Loucy (cell line): ENCODE data around the gene OR52N5.

ENCODE experiments used
- EZH2phosphoT487 ChIP-seq: fragments of 200-600 bp; IDR thresholded peaks from 2 replicates; pipeline ENCODE4 v1.6.1; 2018; ENCODE audit warnings: antibody characterized with exemption, mild to moderate bottlenecking, moderate library complexity, borderline replicate concordance
- TF ChIP-seq, protein P1 (sequence below): fragments of 200-600 bp; sonication (generic); conservative IDR thresholded peaks from 2 replicates; pipeline ENCODE4 v1.5.1; 2014; ENCODE audit warnings: mild to moderate bottlenecking, antibody characterized with exemption, low read length

- TF ChIP-seq, protein P1, sequence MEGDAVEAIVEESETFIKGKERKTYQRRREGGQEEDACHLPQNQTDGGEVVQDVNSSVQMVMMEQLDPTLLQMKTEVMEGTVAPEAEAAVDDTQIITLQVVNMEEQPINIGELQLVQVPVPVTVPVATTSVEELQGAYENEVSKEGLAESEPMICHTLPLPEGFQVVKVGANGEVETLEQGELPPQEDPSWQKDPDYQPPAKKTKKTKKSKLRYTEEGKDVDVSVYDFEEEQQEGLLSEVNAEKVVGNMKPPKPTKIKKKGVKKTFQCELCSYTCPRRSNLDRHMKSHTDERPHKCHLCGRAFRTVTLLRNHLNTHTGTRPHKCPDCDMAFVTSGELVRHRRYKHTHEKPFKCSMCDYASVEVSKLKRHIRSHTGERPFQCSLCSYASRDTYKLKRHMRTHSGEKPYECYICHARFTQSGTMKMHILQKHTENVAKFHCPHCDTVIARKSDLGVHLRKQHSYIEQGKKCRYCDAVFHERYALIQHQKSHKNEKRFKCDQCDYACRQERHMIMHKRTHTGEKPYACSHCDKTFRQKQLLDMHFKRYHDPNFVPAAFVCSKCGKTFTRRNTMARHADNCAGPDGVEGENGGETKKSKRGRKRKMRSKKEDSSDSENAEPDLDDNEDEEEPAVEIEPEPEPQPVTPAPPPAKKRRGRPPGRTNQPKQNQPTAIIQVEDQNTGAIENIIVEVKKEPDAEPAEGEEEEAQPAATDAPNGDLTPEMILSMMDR, result no peak
- no peak for TF ChIP-seq EZH2phosphoT487
Measured at GRCh38 chr11:5738431-5738830, 44.7 kb downstream of the OR52N5 start.
